Measurements from ENCODE around the gene ITPK1.

Gene ITPK1

DNA sequence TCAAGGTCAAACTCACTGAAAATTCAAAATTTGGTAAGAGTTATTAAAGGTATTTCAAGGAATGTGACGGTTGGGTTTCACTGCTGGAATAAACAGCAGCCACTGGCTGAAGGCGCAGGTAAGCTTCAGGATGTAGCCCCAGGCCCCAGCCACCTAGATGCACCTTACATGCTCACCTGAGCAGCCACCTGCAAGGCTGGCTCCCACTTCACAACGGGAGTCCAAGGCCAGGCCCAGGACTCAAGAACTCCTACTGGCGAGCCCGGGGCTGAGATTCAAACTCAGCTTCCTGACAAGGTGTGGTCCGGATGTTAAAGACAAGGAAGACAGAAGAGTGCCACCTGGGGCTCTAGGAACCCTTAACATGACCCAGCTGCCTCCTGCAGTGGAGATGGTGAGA is 78.4 kb downstream of the ITPK1 start:
- H3K27ac ChIP-seq, result no peak overlapping the region
- no peak for TF ChIP-seq ZFX (IDR thresholded peaks at IDR 0.05)
- TF ChIP-seq, protein P1, sequence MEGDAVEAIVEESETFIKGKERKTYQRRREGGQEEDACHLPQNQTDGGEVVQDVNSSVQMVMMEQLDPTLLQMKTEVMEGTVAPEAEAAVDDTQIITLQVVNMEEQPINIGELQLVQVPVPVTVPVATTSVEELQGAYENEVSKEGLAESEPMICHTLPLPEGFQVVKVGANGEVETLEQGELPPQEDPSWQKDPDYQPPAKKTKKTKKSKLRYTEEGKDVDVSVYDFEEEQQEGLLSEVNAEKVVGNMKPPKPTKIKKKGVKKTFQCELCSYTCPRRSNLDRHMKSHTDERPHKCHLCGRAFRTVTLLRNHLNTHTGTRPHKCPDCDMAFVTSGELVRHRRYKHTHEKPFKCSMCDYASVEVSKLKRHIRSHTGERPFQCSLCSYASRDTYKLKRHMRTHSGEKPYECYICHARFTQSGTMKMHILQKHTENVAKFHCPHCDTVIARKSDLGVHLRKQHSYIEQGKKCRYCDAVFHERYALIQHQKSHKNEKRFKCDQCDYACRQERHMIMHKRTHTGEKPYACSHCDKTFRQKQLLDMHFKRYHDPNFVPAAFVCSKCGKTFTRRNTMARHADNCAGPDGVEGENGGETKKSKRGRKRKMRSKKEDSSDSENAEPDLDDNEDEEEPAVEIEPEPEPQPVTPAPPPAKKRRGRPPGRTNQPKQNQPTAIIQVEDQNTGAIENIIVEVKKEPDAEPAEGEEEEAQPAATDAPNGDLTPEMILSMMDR (conservative IDR thresholded peaks at IDR 0.05), result no peak

DNA sequence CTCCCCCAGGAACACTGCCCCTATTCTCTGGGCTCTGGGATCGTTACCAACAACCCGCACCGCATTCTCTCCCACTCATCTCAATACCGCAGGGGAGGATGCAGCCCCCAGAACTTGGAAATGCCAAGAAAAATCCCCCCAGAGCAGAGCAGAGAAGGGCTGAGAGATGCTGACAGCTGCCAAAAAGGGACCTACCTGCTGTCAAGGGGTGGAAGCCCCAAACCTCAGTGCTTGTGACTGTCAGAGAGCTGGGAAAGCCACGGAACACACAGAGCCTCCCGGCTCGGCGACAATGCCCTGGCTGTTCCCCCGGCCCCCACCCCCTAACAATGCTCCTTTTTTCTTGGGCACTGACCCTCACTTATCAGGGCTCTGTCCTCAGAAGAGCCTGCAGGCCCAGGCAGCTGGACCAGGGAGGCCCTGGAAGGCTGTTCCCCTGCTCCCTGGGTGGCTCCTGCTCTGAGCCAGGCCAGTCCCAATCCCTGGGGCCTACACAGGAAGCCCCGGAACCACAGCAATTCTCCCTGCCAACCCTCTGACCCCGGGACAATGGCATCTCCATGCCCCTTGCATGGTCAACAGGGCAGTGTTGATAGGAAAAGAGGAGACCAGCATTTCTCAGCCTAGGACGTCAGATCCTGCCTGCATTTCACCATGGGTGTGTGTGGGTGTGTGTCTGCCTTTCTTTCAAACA is 78.9 kb downstream of the ITPK1 start:
- no peak overlapping the region for H3K27ac ChIP-seq
- TF ChIP-seq, protein P1 (conservative IDR thresholded peaks at IDR 0.05), result no peak
- no peak for TF ChIP-seq ZFX (IDR thresholded peaks at IDR 0.05)

DNA sequence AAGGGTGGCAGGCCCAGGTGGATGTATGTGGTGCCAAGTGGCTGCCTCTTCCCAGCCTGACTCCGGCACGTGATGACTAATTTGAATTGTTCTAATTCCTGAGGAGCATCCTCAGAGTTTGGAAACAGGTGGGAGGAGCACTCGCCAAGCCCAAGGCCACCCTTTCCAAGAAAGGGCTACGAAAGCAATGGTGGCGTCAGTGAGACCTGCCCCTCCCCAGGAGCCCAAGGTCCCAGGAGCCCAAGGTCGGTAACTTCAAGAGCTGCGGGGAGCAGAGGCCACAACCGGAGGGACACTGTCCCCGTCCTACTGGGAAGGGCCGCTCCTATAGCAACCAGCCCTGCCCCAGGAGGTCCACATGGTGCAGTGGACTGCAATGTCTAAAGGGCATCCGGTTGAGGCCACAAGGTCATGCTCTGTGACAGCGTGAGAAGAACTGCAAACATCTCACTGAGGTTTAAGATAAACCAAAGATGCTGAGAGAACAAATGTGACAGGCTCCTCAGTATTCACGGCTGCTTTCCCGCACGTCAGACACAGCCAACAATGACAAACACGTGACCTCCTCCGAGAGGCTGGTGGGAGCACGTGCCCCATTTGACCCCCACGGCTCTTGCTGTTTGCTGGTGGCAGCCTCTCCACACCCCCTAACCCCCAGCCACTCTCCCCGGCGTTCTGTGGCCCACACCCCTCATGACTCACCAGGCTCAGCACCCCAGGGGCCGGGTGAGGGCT is 79.6 kb downstream of the ITPK1 start:
- H3K27ac ChIP-seq, result no peak overlapping the region
- TF ChIP-seq, protein P1 (conservative IDR thresholded peaks at IDR 0.05), result no peak
- no peak for TF ChIP-seq ZFX (IDR thresholded peaks at IDR 0.05)

DNA sequence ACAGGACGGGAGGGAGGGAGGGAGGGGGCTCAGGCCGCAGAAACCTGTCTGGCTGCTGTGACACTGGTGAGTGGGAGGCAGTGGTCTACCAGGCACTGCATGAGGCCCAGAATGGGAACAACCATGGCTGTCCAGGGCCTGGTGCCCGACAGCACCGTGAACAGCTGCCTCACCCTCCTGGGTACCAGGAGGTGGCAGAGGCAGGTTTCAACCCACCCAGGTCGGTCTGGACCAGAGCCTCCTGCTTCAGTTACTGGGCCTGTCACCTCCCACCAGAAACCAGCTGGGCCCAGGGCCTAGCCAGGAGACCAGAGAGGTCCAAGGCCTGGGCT is 80.2 kb downstream of the ITPK1 start:
- no peak overlapping the region; the same call in 1 of the 2 replicates for H3K27ac ChIP-seq
- TF ChIP-seq ZFX (IDR thresholded peaks at IDR 0.05), result no peak
- TF ChIP-seq, protein P1 (conservative IDR thresholded peaks at IDR 0.05), result no peak

DNA sequence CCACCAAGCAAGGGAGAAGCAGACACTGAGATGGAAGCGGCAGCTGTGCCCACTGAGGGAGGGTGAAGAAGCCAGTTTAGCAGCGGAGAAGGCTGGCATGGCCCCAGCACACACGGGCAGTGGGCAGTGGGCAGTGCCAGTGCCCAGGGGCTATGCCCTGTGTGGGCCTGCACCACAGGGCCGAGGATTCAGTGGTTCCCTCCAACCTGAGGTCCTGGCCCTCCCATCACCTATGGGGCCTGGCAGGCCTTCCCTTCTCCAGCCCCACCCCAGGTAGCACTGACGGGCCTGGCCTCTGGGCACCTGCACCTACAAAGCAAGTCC is 81.1 kb downstream of the ITPK1 start:
- no peak for TF ChIP-seq ZFX (IDR thresholded peaks at IDR 0.05)
- TF ChIP-seq, protein P1 (conservative IDR thresholded peaks at IDR 0.05), result no peak
- no peak overlapping the region; the same call in 1 of the 2 replicates for H3K27ac ChIP-seq

DNA sequence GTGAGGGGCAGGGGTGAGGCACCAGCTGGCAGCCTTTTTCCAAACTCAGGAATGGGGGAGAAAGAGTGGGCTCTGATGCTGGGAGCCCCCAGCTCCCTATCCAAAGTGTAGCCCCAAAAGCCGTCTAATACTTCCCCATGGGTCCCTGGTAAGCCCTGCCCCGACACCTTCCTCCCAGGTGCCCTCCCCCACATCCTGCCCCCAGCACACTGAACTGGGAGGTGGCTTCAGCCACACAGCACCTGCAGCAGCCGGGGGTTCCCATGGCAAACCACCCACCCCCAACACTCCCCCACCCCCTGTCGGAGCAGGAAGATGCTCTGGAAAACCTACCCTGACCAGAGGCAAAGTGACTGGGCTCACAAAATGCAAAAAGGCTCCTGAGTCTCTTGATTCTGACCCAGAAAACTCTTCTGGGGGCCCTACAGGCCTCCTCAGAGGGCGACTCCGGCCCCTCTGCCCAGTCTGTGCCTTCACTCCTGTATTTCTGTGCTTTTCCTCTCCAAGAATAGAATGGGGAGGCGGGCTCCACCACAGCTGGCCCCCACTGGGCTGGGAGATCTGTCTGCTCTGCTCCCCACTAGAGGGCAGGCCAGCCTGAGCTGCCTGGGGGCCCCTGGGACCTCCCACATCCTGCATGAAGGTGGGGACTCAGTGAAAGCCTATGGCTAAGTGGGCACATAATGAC is 81.6 kb downstream of the ITPK1 start:
- TF ChIP-seq, protein P1 (conservative IDR thresholded peaks at IDR 0.05), result no peak
- no peak for TF ChIP-seq ZFX (IDR thresholded peaks at IDR 0.05)
- H3K27ac ChIP-seq, result peak overlapping the region; percentile 39
